GM23338 (cell line): ENCODE data around the gene GRIN3A. TPM values are rescaled to one million over a fixed set of nuclear protein-coding genes. Genes with fewer than 3 reads are reported as not detected.

Source experiments
- ATAC-seq: fragments of 200-7000 bp; cut with Tn5 transposase; 3 replicates; pipeline ENCODE4 v1.9.1; 2020
- DNase-seq: peaks from one replicate; pipeline ENCODE4 v3.0.0-alpha.2; 2015; ENCODE audit warnings: low spot score
- H2AFZ ChIP-seq: fragments of 200-600 bp; sonication (generic); 2 replicates; pipeline ENCODE4 v1.8.0; 2016; ENCODE audit warnings: antibody characterized with exemption, mild to moderate bottlenecking, moderate library complexity
- H3F3A ChIP-seq: fragments of 200-600 bp; sonication (generic); replicated peaks from 2 replicates; pipeline ENCODE4 v1.8.0; 2017; ENCODE audit warnings: antibody characterized with exemption, mixed run types, low read depth
- H3K27ac ChIP-seq: fragments of 200-600 bp; sonication (generic); 2 replicates; pipeline ENCODE4 v1.6.1; 2016; ENCODE audit warnings: low read depth
- H3K27me3 ChIP-seq: fragments of 200-600 bp; sonication (generic); 2 replicates; pipeline ENCODE4 v1.8.0; 2016; ENCODE audit warnings: mild to moderate bottlenecking, mixed run types, moderate library complexity; ENCODE audit not compliant: insufficient read depth
- H3K36me3 ChIP-seq: fragments of 200-600 bp; sonication (generic); 2 replicates; pipeline ENCODE4 v1.8.0; 2016; ENCODE audit warnings: mild to moderate bottlenecking; ENCODE audit not compliant: insufficient read depth
- H3K4me1 ChIP-seq: fragments of 200-600 bp; sonication (generic); 2 replicates; pipeline ENCODE4 v1.8.0; 2016; ENCODE audit warnings: mild to moderate bottlenecking, moderate library complexity; ENCODE audit not compliant: insufficient read depth
- H3K4me2 ChIP-seq: fragments of 200-600 bp; sonication (generic); 2 replicates; pipeline ENCODE4 v1.7.1; 2017; ENCODE audit warnings: mixed run types
- H3K4me3 ChIP-seq: fragments of 200-600 bp; sonication (generic); 2 replicates; pipeline ENCODE4 v1.6.1; 2016; ENCODE audit warnings: mixed run types
- H3K79me2 ChIP-seq: fragments of 200-600 bp; sonication (generic); replicated peaks from 2 replicates; pipeline ENCODE4 v1.8.0; 2017; ENCODE audit warnings: mild to moderate bottlenecking; ENCODE audit not compliant: insufficient read depth
- H3K9me2 ChIP-seq: fragments of 200-600 bp; sonication (generic); 2 replicates; pipeline ENCODE4 v1.8.0; 2017; ENCODE audit not compliant: insufficient read depth
- H4K20me1 ChIP-seq: fragments of 200-600 bp; sonication (generic); replicated peaks from 2 replicates; pipeline ENCODE4 v1.8.0; 2017; ENCODE audit warnings: mild to moderate bottlenecking; ENCODE audit not compliant: insufficient read depth
- H3K27ac Mint-ChIP-seq: 2 replicates; pipeline ENCODE4 v1.8.0; 2020; ENCODE audit warnings: inconsistent platforms, mild to moderate bottlenecking, moderate library complexity, mixed read lengths
- H3K27me3 Mint-ChIP-seq: 3 replicates; pipeline ENCODE4 v1.8.0; 2022; ENCODE audit warnings: low read depth, mild to moderate bottlenecking, moderate library complexity, mixed read lengths, inconsistent platforms; ENCODE audit not compliant: insufficient read depth, poor library complexity
- H3K36me3 Mint-ChIP-seq: 3 replicates; pipeline ENCODE4 v1.8.0; 2021; ENCODE audit warnings: low read depth, mild to moderate bottlenecking, inconsistent platforms, moderate library complexity, mixed read lengths
- H3K4me1 Mint-ChIP-seq: 3 replicates; pipeline ENCODE4 v1.8.0; 2020; ENCODE audit warnings: mild to moderate bottlenecking, inconsistent platforms, mixed read lengths
- H3K4me3 Mint-ChIP-seq: 3 replicates; pipeline ENCODE4 v1.8.0; 2021; ENCODE audit warnings: moderate library complexity, mild to moderate bottlenecking, inconsistent platforms, mixed read lengths
- H3K9me3 Mint-ChIP-seq: 3 replicates; pipeline ENCODE4 v1.8.0; 2020; ENCODE audit warnings: moderate library complexity, mild to moderate bottlenecking, inconsistent platforms, mixed read lengths
- CREB1 ChIP-seq: fragments of 250-450 bp; sonication (Bioruptor Pico); IDR thresholded peaks from 2 replicates; pipeline ENCODE4 v1.5.0; 2020; ENCODE audit warnings: low read depth, mild to moderate bottlenecking, moderate library complexity
- CTCF ChIP-seq, 2 experiments: fragments of 200-600 bp in 1 of 2; sonication (generic) in 1 of 2; conservative IDR thresholded peaks; 2 replicates each; pipeline versions ENCODE4 v1.5.1 to v1.6.1; 2016 to 2017; ENCODE audit warnings: antibody characterized with exemption in 2 of 2, low read depth in 2 of 2, mild to moderate bottlenecking in 2 of 2, moderate library complexity in 1 of 2
- ETS1 ChIP-seq: IDR thresholded peaks from 2 replicates; pipeline ENCODE4 v1.6.1; 2016; ENCODE audit warnings: antibody characterized with exemption
- EZH2 ChIP-seq: fragments of 200-600 bp; sonication (generic); IDR thresholded peaks from one replicate; pipeline ENCODE4 v1.8.0; 2017; ENCODE audit warnings: antibody characterized with exemption, mild to moderate bottlenecking, low read depth; ENCODE audit not compliant: unreplicated experiment
- EZH2phosphoT487 ChIP-seq: fragments of 200-600 bp; sonication (generic); IDR thresholded peaks from one replicate; pipeline ENCODE4 v1.8.1; 2018; ENCODE audit warnings: antibody characterized with exemption; ENCODE audit not compliant: unreplicated experiment
- JUNB ChIP-seq: IDR thresholded peaks from one replicate; pipeline ENCODE4 v1.6.1; 2016; ENCODE audit warnings: antibody characterized with exemption; ENCODE audit not compliant: unreplicated experiment
- NANOG ChIP-seq: IDR thresholded peaks from 2 replicates; pipeline ENCODE4 v1.6.1; 2016; ENCODE audit warnings: antibody characterized with exemption, borderline replicate concordance
- POLR2AphosphoS5 ChIP-seq: IDR thresholded peaks from 2 replicates; pipeline ENCODE4 v1.6.1; 2016; ENCODE audit warnings: antibody characterized with exemption, low read depth
- REST ChIP-seq: IDR thresholded peaks from one replicate; pipeline ENCODE4 v1.6.1; 2018; ENCODE audit warnings: antibody characterized with exemption; ENCODE audit not compliant: unreplicated experiment
- STAT1 ChIP-seq: IDR thresholded peaks from one replicate; pipeline ENCODE4 v1.6.1; 2016; ENCODE audit warnings: antibody characterized with exemption; ENCODE audit not compliant: unreplicated experiment
- ZNF114 ChIP-seq: fragments of 250-450 bp; sonication (Bioruptor Pico); IDR thresholded peaks from 2 replicates; pipeline ENCODE4 v1.5.0; 2020; ENCODE audit warnings: mild to moderate bottlenecking, moderate library complexity
- ZNF331 ChIP-seq: fragments of 250-450 bp; sonication (Bioruptor Pico); IDR thresholded peaks from 2 replicates; pipeline ENCODE4 v1.5.0; 2020; ENCODE audit warnings: low read depth, mild to moderate bottlenecking, moderate library complexity
- ZNF462 ChIP-seq: fragments of 250-450 bp; sonication (Bioruptor Pico); IDR thresholded peaks from 2 replicates; pipeline ENCODE4 v1.5.0; 2020; ENCODE audit warnings: mild to moderate bottlenecking, moderate library complexity
- polyA plus RNA-seq: library from polyadenylated mRNA; unstranded; fragments of >200 nt; fragmentation: Nextera tagmentation; extraction: Ambion mirVana; gene quantifications from 2 replicates; pipeline ENCODE4 v1.2.1, GENCODE V29; 2016
- total RNA-seq: library from RNA; depleted of rRNA; stranded (reverse); fragments of >200 nt; shearing (Covaris generic); gene quantifications from 2 replicates; pipeline ENCODE4 v1.2.3, GENCODE V29; 2014

Gene GRIN3A
- total and polyA plus RNA-seq, 2 experiments from 2014 or later, result 0.03 to 0.05 TPM

GRCh38 chr9:101562966-101563365, 175.5 kb downstream of the GRIN3A start:
- Histone ChIP-seq H3K79me2 (peaks cover 23% of the 10 kb centered on the region), H3K4me1 (no peaks in the 10 kb centered on the region), H3F3A (no peaks in the 10 kb centered on the region), H3K4me3 (no peak overlapping the region), H4K20me1 (no peaks in the 10 kb centered on the region), H3K27me3 (no peaks in the 10 kb centered on the region), H2AFZ (no peak overlapping the region), H3K36me3 (peaks cover 51% of the 10 kb centered on the region), H3K27ac (no peak overlapping the region), H3K9me2 (no peaks in the 10 kb centered on the region), H3K4me2 (no peak overlapping the region)
- DNase-seq (no peak), ATAC-seq (no peak)
- Mint-ChIP-seq H3K27ac (no peak overlapping the region), H3K4me1 (no peaks in the 10 kb centered on the region), H3K36me3 (peaks cover 75% of the 10 kb centered on the region), H3K4me3 (no peak overlapping the region), H3K27me3 (no peaks in the 10 kb centered on the region), H3K9me3 (no peaks in the 10 kb centered on the region)
- TF ChIP-seq ETS1 (no peak), ZNF462 (CRISPR knock-in tag) (no peak), ZNF331 (no peak), ZNF114 (CRISPR knock-in tag) (no peak), EZH2 (no peak), EZH2phosphoT487 (no peak), POLR2AphosphoS5 (no peak), NANOG (no peak), JUNB (no peak), REST (no peak), STAT1 (no peak), CREB1 (CRISPR knock-in tag) (no peak), CTCF (conservative IDR thresholded peaks at IDR 0.05; ENCODE audit: low read depth in 2 of 2) (no peak)
